K562 (cell line): Measurements from ENCODE around the gene MPHOSPH9. TPM values are rescaled to one million over a fixed set of nuclear protein-coding genes. Genes with fewer than 3 reads are reported as not detected.

Source experiments
- ATAC-seq: fragments of 200-7000 bp; cut with Tn5 transposase; 3 replicates; pipeline ENCODE4 v1.9.1; 2020; ENCODE audit warnings: moderate library complexity
- BruUV-seq: library from RNA; stranded (reverse); fragments of 400-500 nt; replicated peaks from 2 replicates; lab custom pipeline; 2021; lab: Mats Ljungman, UMichigan
- CTCF ChIA-PET: fragments of 300-600 bp; formaldehyde crosslinking; extraction: SDS; loops from one replicate; lab custom pipeline; 2021; ENCODE audit warnings: low intra/inter-chr PET ratio; lab: Yijun Ruan, JAX
- POLR2A ChIA-PET: fragments of 300-600, 350-650 bp; sonication (Branson Sonifier 250); formaldehyde crosslinking; extraction: SDS; loops from one replicate; lab custom pipeline; 2021; ENCODE audit warnings: antibody characterized with exemption, inconsistent platforms; lab: Yijun Ruan, JAX
- DNase-seq, 4 experiments: peaks; one replicate each; pipeline versions ENCODE4 v3.0.0 to v3.0.0-alpha.2; 2011 to 2018; ENCODE audit warnings: low spot score in 3 of 4, mixed read lengths in 3 of 4; ENCODE audit errors: extremely low read depth in 1 of 4
- FAIRE-seq: peaks from 2 replicates; lab custom pipeline; 2011; peaks lifted over from hg19 to GRCh38; lab: Jason Lieb, UNC
- H2AFZ ChIP-seq: 2 replicates; pipeline ENCODE4 v1.6.0; 2011; ENCODE audit warnings: low read depth, low read length, control low read depth, inconsistent platforms
- H3K27ac ChIP-seq: fragments of 200-600 bp; 3 replicates; pipeline ENCODE4 v1.8.0; 2011; ENCODE audit warnings: low read depth, mild to moderate bottlenecking, control low read depth, inconsistent platforms, low read length, moderate library complexity, mixed read lengths; ENCODE audit errors: extremely low read depth
- H3K27me3 ChIP-seq, 2 experiments: fragments of 300-600 bp in 1 of 2; 2 replicates in 1 of 2; 3 replicates in 1 of 2; pipeline versions ENCODE4 v1.6.0 to v1.8.0; 2011; ENCODE audit warnings: inconsistent platforms in 2 of 2, low read length in 2 of 2, mild to moderate bottlenecking in 1 of 2, mixed read lengths in 1 of 2, moderate library complexity in 1 of 2; ENCODE audit not compliant: control insufficient read depth in 2 of 2, insufficient read depth in 2 of 2
- H3K36me3 ChIP-seq: fragments of 300-600 bp; 3 replicates; pipeline ENCODE4 v1.8.0; 2011; ENCODE audit warnings: mild to moderate bottlenecking, low read length, inconsistent platforms; ENCODE audit not compliant: control insufficient read depth, insufficient read depth
- H3K4me1 ChIP-seq, 2 experiments: fragments of 200-600 bp in 1 of 2; replicated peaks in 1 of 2; 2 replicates in 1 of 2; 3 replicates in 1 of 2; pipeline versions ENCODE4 v1.5.1 to v1.8.0; 2011; ENCODE audit warnings: inconsistent platforms in 2 of 2, low read length in 2 of 2, mild to moderate bottlenecking in 1 of 2, mixed read lengths in 1 of 2, moderate library complexity in 1 of 2; ENCODE audit not compliant: control insufficient read depth in 2 of 2, insufficient read depth in 2 of 2
- H3K4me2 ChIP-seq: 2 replicates; pipeline ENCODE4 v1.6.1; 2011; ENCODE audit warnings: low read length, control low read depth, inconsistent platforms, mixed read lengths; ENCODE audit not compliant: insufficient read depth
- H3K4me3 ChIP-seq: fragments of 200-600 bp; sonication (generic), shearing (Covaris generic); 2 replicates; pipeline ENCODE4 v1.5.1; 2016; ENCODE audit warnings: control low read depth, inconsistent platforms
- H3K79me2 ChIP-seq: fragments of 200-600 bp; 3 replicates; pipeline ENCODE4 v1.8.0; 2011; ENCODE audit warnings: low read length, inconsistent platforms; ENCODE audit not compliant: control insufficient read depth, insufficient read depth
- H3K9ac ChIP-seq, 2 experiments: 2 replicates each; pipeline versions ENCODE4 v1.6.0 to v1.6.1; 2011; ENCODE audit warnings: low read depth in 2 of 2, low read length in 2 of 2, control low read depth in 1 of 2, inconsistent platforms in 1 of 2, mild to moderate bottlenecking in 1 of 2, mixed read lengths in 1 of 2; ENCODE audit not compliant: insufficient read depth in 1 of 2
- H3K9me1 ChIP-seq: one replicate; pipeline ENCODE4 v1.6.0; 2011; ENCODE audit warnings: inconsistent platforms, mild to moderate bottlenecking, low read length, moderate library complexity; ENCODE audit not compliant: control insufficient read depth, insufficient read depth
- H3K9me3 ChIP-seq: replicated peaks from 2 replicates; pipeline ENCODE4 v1.5.1; 2011; ENCODE audit warnings: low read depth, low read length, inconsistent platforms; ENCODE audit not compliant: control insufficient read depth, insufficient read depth
- H4K20me1 ChIP-seq: replicated peaks from 2 replicates; pipeline ENCODE4 v1.6.1; 2011; ENCODE audit warnings: low read length, inconsistent platforms, mixed read lengths; ENCODE audit not compliant: control insufficient read depth, insufficient read depth
- CBX8 ChIP-seq: fragments of 200-600 bp; sonication (generic); IDR thresholded peaks from 2 replicates; pipeline ENCODE4 v1.6.1; 2012; ENCODE audit warnings: borderline replicate concordance, mixed run types, low read depth, mild to moderate bottlenecking, moderate library complexity, mixed read lengths, low read length, control low read depth, inconsistent platforms; ENCODE audit not compliant: poor library complexity, severe bottlenecking; ENCODE audit errors: extremely low read depth
- NUFIP1 ChIP-seq: fragments of 450-650 bp; IDR thresholded peaks from 2 replicates; pipeline ENCODE4 v1.6.1; 2018; ENCODE audit not compliant: partially characterized antibody
- OTX1 ChIP-seq: fragments of 450-650 bp; formaldehyde crosslinking; IDR thresholded peaks from 2 replicates; pipeline ENCODE4 v1.4.0; 2022; ENCODE audit warnings: mild to moderate bottlenecking
- PHF8 ChIP-seq: fragments of 200-600 bp; sonication (generic); IDR thresholded peaks from 2 replicates; pipeline ENCODE4 v1.6.1; 2012; ENCODE audit warnings: mixed run types, mild to moderate bottlenecking, inconsistent platforms, low read length, moderate library complexity, borderline replicate concordance
- POLR2G ChIP-seq: fragments of 200-400 bp; formaldehyde crosslinking; IDR thresholded peaks from 2 replicates; pipeline ENCODE4 v1.6.1; 2017; ENCODE audit warnings: low read depth, mild to moderate bottlenecking, antibody characterized with exemption, low read length, moderate library complexity
- SIN3A ChIP-seq, 2 experiments: fragments of 150-350 bp in 1 of 2; IDR thresholded peaks; 2 replicates each; pipeline ENCODE4 v1.6.1; 2011 to 2016; ENCODE audit warnings: borderline replicate concordance in 2 of 2, low read depth in 2 of 2, low read length in 2 of 2, mild to moderate bottlenecking in 2 of 2, moderate library complexity in 2 of 2; ENCODE audit not compliant: control insufficient read depth in 1 of 2
- SRSF7 ChIP-seq: fragments of 200-400 bp; formaldehyde crosslinking; optimal IDR thresholded peaks from 2 replicates; pipeline ENCODE3; 2017; ENCODE audit warnings: mild to moderate bottlenecking, low read depth, low read length
- ZNF143 ChIP-seq: sonication (generic); formaldehyde crosslinking; IDR thresholded peaks from 2 replicates; pipeline ENCODE4 v1.9.0; 2022; ENCODE audit warnings: mild to moderate bottlenecking, missing genetic modification reagents
- ZNF232 ChIP-seq: sonication (generic); formaldehyde crosslinking; IDR thresholded peaks from 2 replicates; pipeline ENCODE4 v1.8.0; 2022; ENCODE audit warnings: mild to moderate bottlenecking, missing genetic modification reagents
- ZNF830 ChIP-seq: fragments of 250-450 bp; sonication (Bioruptor Pico); IDR thresholded peaks from 2 replicates; pipeline ENCODE4 v1.5.0; 2021; ENCODE audit warnings: mild to moderate bottlenecking
- WGBS: fragments of 100-300 bp; shearing (Covaris generic); methylation state at CpG from one replicate; pipeline ENCODE4 v1.1.6; 2016; ENCODE audit warnings: low coverage, mixed read lengths; ENCODE audit not compliant: insufficient coverage; ENCODE audit errors: missing lambda C conversion rate; 5-methylcytosine and 5-hydroxymethylcytosine counted together
- in situ Hi-C: fragments of 300-500 bp; cut with MboI; formaldehyde crosslinking; loops from 4 replicates; pipeline ENCODE4 v1.15.0; 2018; ENCODE audit warnings: inconsistent platforms, mixed read lengths
- intact Hi-C: fragments of 100-400 bp; cut with micrococcal nuclease; formaldehyde crosslinking; loops from 2 replicates; pipeline ENCODE4 v1.14.2; 2022
- polyA plus RNA-seq, 8 experiments: library from polyadenylated mRNA; depleted of rRNA in 4 of 8; stranded (reverse) in 5 of 8; unstranded in 3 of 8; fragments of >200 nt; fragmentation: Nextera tagmentation in 2 of 8; fragmentation: Illumina TruSeq in 1 of 8; extraction: Ambion mirVana in 2 of 8; extraction: Trizol in 1 of 8; gene quantifications; 2 replicates each; pipeline versions ENCODE4 v1.2.1 to v1.2.3, GENCODE V29; 2011 to 2014; ENCODE audit warnings: inconsistent platforms in 1 of 8, missing spikeins in 1 of 8
- total RNA-seq, 7 experiments: library from RNA; depleted of rRNA in 6 of 7; stranded (reverse); fragments of >200 nt in 6 of 7; fragmentation: Illumina TruSeq in 2 of 7; extraction: Trizol in 2 of 7; gene quantifications; 2 replicates each; pipeline versions ENCODE4 v1.2.1 to v1.2.3, GENCODE V29; 2011 to 2021; ENCODE audit warnings: low replicate concordance in 1 of 7

Gene MPHOSPH9
- total and polyA plus RNA-seq, 9 of the 15 experiments (the other 6 are each of a cell fraction or from before 2014, with no cell fraction given), result 14.2 to 103 (median 54.5) TPM

DNA sequence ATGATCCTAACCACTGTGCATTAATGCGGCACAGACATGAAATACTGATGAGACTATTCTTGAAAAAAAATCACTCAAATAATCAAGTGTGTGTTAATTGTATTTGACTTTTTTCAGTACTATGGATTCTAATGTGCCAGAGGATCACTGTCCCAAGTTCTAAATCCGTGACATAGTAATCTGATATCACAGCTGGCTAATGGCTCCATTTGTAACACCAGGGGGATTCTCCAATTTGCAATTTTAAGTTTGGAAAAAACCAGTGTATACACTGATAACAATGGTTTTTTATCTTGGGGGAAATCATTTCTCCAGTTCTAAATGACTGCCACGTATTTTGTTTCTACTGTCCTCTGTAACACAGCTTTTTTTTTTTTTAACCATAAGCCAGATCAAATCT, 33.0 kb downstream of the MPHOSPH9 start:
- CTCF ChIA-PET, result no interaction called here
- ATAC-seq (no peak), FAIRE-seq (no peak), DNase-seq (no peak)
- Histone ChIP-seq H3K9me1 (no peaks in the 10 kb centered on the region), H3K4me3 (no peak overlapping the region), H4K20me1 (no peaks in the 10 kb centered on the region), H3K36me3 (peaks cover 87% of the 10 kb centered on the region), H3K4me2 (no peak overlapping the region), H2AFZ (no peak overlapping the region), H3K9ac (no peak overlapping the region), H3K4me1 (no peaks in the 10 kb centered on the region), H3K9me3 (no peaks in the 10 kb centered on the region), H3K79me2 (no peaks in the 10 kb centered on the region), H3K27ac (no peak overlapping the region), H3K27me3 (no peaks in the 10 kb centered on the region)
- intact Hi-C loops (no loop called here), in situ Hi-C loops (no loop called here)
- POLR2A ChIA-PET, result no interaction called here
- 82% methylated on average over 3 of the region's 3 CpGs for WGBS
- TF ChIP-seq ZNF830 (CRISPR knock-in tag) (no peak), NUFIP1 (no peak), POLR2G (no peak), SRSF7 (no peak), PHF8 (no peak), SIN3A (IDR thresholded peaks at IDR 0.05; ENCODE audit: borderline replicate concordance in 2 of 2, control insufficient read depth in 1 of 2, low read depth in 2 of 2, low read length in 2 of 2) (no peak), CBX8 (no peak), ZNF143 (CRISPR knock-in tag) (no peak), OTX1 (CRISPR knock-in tag) (no peak), ZNF232 (CRISPR knock-in tag) (no peak)
- BruUV-seq, result no TSS peak
